ENCODE measurements around the gene NEIL1.
"Not testable (repeated sequence)": the region's sequence is repeated elsewhere in the genome, so short reads cannot be mapped to it uniquely, and the experiment has no call there.

- TF ChIP-seq CTCF, POLR2A (IDR thresholded peaks at IDR 0.05): not testable (repeated sequence)
Measured at GRCh38 chr15:75383986-75384385, 37.1 kb downstream of the NEIL1 start.

All from thyroid gland (tissue), 4 donors.